ENCODE results near the gene PCDHGC3. TPM values are rescaled to one million over a fixed set of nuclear protein-coding genes. Genes with fewer than 3 reads are reported as not detected.

Gene PCDHGC3
- total RNA-seq, 1 donor = 59.4 TPM

DNA sequence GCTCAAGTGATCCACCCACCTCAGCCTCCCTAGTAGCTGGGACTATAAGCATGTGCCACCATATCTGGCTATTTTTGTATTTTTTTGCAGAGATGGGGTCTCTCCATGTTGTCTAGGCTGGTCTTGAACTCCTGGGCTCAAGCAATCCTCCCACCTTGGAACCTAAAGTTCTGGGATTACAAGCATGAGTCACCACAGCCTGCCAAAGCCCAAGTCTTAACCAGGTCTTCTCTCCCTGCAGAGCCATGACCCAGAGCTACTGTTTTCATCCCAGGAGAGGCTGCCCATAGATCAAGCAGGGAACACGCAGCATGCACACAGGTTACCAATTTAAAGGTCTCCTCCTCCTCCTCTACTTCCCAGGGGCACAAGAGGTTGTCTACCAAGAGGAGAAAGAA, 42.9 kb downstream of the PCDHGC3 start:
- Histone ChIP-seq H3K9me3 (ENCODE audit: low read depth, low read length) (no peaks in the 10 kb centered on the region), H3K4me2 (ENCODE audit: insufficient read depth, low read length) (no peak overlapping the region), H3K4me1 (ENCODE audit: insufficient read depth, low read length) (peaks cover 71% of the 10 kb centered on the region), H4K20me1 (ENCODE audit: insufficient read depth, low read length) (no peaks in the 10 kb centered on the region), H3K4me3 (ENCODE audit: insufficient read depth, low read length) (no peak overlapping the region), H3K27ac (ENCODE audit: low read depth, low read length) (no peak overlapping the region), H2AFZ (ENCODE audit: low read length) (no peak overlapping the region), H3K36me3 (ENCODE audit: insufficient read depth, low read length) (peaks cover 15% of the 10 kb centered on the region), H3K79me2 (ENCODE audit: insufficient read depth, low read length) (peaks cover 2% of the 10 kb centered on the region), H3K27me3 (ENCODE audit: insufficient read depth, low read length) (no peaks in the 10 kb centered on the region)
- no peak for DNase-seq (ENCODE audit: insufficient read length, low spot score, missing footprints)
- TF ChIP-seq CTCF (IDR thresholded peaks at IDR 0.05; ENCODE audit: extremely low read depth, low read depth, low read length) = no peak

DNA sequence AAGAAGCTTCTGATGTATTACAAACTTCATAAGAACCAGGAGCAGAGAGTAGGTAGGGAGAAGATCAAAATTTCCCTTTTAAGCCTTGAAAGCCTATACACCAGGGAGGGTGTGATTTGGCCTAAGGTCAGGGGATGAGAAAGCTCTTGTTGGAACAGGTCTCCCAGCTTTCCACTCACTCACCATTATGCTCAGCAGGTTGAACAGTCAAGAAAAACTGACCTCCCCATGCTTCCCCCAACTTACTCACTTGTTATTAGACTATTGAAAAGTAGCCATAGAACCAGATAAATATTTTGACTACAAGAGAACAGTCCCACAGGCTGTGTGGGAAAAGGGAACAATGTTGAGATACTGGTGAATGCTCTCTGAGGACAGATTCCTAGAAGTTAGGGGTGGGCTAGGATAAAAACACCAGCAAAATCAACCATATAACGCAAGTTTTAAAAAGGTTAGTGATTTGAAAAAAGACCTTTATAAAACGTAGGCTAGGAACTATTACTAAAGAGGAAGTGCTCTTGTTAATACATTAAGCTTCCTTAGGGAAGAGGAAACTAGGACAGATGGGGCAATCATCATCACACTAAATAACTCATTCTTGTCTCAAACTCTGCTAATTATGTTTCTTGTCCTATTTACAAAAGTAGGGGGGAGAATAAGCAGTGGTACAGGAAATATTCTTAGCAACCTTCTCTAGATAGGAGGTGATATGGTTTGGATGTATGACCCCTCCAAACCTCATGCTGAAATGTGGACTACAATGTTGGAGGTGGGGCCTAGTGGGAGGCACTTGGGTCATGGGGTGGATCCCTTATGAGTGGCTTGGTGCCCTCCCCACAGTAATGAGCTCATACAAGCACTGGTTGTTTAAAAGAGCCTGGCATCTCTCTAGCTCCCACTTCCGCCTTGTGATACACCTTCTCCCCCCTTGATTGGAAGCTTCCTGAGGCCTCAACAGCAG, 44.1 kb downstream of the PCDHGC3 start:
- DNase-seq (ENCODE audit: insufficient read length, low spot score, missing footprints) = no peak
- no peaks in the 10 kb centered on the region for H3K27me3 ChIP-seq (ENCODE audit: insufficient read depth, low read length)
- peaks cover 69% of the 10 kb centered on the region for H3K4me1 ChIP-seq (ENCODE audit: insufficient read depth, low read length)
- no peak overlapping the region for H2AFZ ChIP-seq (ENCODE audit: low read length)
- H3K4me3 ChIP-seq (ENCODE audit: insufficient read depth, low read length) = no peak overlapping the region
- peak overlapping the region; percentile 91 for H3K27ac ChIP-seq (ENCODE audit: low read depth, low read length)
- H3K9me3 ChIP-seq (ENCODE audit: low read depth, low read length) = no peaks in the 10 kb centered on the region
- peaks cover 7% of the 10 kb centered on the region for H3K79me2 ChIP-seq (ENCODE audit: insufficient read depth, low read length)
- H3K4me2 ChIP-seq (ENCODE audit: insufficient read depth, low read length) = no peak overlapping the region
- H4K20me1 ChIP-seq (ENCODE audit: insufficient read depth, low read length) = no peaks in the 10 kb centered on the region
- peaks cover 19% of the 10 kb centered on the region for H3K36me3 ChIP-seq (ENCODE audit: insufficient read depth, low read length)
- TF ChIP-seq CTCF (IDR thresholded peaks at IDR 0.05; ENCODE audit: extremely low read depth, low read depth, low read length) = no peak

DNA sequence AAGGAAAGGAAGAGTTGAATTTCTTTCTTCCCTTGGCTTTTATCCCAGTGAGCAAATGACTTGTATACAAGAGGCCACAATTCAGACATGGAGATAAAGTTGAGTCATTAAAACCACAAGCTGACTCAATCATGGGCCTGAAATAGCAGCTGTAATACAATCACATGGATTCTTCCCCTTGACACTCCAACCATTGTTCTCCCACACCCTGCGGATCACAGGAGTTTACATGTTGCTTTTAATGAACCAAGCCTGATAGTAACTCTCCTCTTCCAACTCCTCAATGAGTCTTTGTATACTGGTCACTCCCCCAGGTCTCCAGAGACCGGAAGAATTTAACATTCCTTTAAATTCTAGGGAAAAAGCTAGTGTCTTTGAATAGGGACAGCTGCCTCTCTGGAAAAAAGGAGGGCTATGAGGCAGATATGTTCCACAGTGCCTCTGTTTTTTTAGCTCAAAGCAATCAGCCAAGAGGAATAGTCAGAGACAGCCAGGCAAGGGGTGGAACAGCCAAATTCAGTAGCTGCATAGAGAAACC, 45.5 kb downstream of the PCDHGC3 start:
- Histone ChIP-seq H3K4me2 (ENCODE audit: insufficient read depth, low read length) (peak overlapping the region; percentile 65), H3K4me3 (ENCODE audit: insufficient read depth, low read length) (peak overlapping the region; percentile 5), H3K27ac (ENCODE audit: low read depth, low read length) (peak overlapping the region; percentile 91), H3K4me1 (ENCODE audit: insufficient read depth, low read length) (peaks cover 70% of the 10 kb centered on the region), H2AFZ (ENCODE audit: low read length) (no peak overlapping the region), H3K27me3 (ENCODE audit: insufficient read depth, low read length) (no peaks in the 10 kb centered on the region), H4K20me1 (ENCODE audit: insufficient read depth, low read length) (no peaks in the 10 kb centered on the region), H3K9me3 (ENCODE audit: low read depth, low read length) (no peaks in the 10 kb centered on the region), H3K79me2 (ENCODE audit: insufficient read depth, low read length) (peaks cover 7% of the 10 kb centered on the region), H3K36me3 (ENCODE audit: insufficient read depth, low read length) (peaks cover 26% of the 10 kb centered on the region)
- TF ChIP-seq CTCF (IDR thresholded peaks at IDR 0.05; ENCODE audit: extremely low read depth, low read depth, low read length) = no peak
- peak; percentile 92 for DNase-seq (ENCODE audit: insufficient read length, low spot score, missing footprints)

DNA sequence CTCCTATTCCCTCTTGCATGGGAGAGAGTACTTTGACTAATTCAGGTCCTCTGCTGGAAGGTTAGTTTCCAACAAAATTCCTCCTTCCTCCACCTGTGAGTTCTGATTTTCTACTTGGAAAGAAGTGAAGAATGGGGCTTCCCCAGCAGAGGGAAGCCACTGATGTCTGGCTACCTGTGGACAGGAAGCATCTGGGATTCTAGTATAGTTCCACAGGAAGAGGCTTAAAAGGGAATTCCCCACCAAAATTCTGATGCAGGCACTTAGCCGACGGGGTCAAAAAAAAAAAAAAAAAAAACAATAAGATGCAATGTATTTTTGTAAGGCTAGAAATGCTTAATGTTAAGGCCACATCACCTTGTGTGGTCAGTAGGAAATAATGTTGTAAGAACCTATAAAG, 46.5 kb downstream of the PCDHGC3 start:
- Histone ChIP-seq H3K9me3 (ENCODE audit: low read depth, low read length) (no peaks in the 10 kb centered on the region), H2AFZ (ENCODE audit: low read length) (no peak overlapping the region), H3K36me3 (ENCODE audit: insufficient read depth, low read length) (peaks cover 30% of the 10 kb centered on the region), H3K4me1 (ENCODE audit: insufficient read depth, low read length) (peaks cover 61% of the 10 kb centered on the region), H4K20me1 (ENCODE audit: insufficient read depth, low read length) (no peaks in the 10 kb centered on the region), H3K4me2 (ENCODE audit: insufficient read depth, low read length) (no peak overlapping the region), H3K27ac (ENCODE audit: low read depth, low read length) (peak overlapping the region; percentile 91), H3K79me2 (ENCODE audit: insufficient read depth, low read length) (peaks cover 7% of the 10 kb centered on the region), H3K4me3 (ENCODE audit: insufficient read depth, low read length) (no peak overlapping the region), H3K27me3 (ENCODE audit: insufficient read depth, low read length) (no peaks in the 10 kb centered on the region)
- TF ChIP-seq CTCF (IDR thresholded peaks at IDR 0.05; ENCODE audit: extremely low read depth, low read depth, low read length) = no peak
- DNase-seq (ENCODE audit: insufficient read length, low spot score, missing footprints) = no peak

All from osteoblast (primary cell).